ENCODE results near the gene ZDHHC3.

ZDHHC3 gene

DNA sequence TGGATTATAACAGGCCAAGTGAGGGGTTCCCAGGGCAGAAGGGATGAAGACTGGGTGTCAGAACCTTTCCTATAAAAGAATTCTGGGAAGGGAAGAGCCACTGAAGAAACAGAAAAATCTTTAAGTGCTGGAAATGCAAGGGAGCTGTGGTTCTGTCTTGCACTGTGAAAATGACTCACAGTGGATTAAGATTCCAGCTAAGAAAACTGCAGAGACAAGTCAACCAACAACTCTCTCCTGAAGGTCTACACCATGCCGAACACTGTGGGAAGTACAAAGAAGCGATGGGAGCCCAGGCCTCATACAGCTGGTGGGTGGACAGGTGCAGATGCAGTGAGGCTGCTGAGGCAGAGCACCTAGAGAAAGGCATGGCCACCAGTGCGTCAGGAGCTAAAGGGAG lies 27.7 kb downstream of the ZDHHC3 start:
- Histone ChIP-seq H3K36me3 (ENCODE audit: control insufficient read depth, low read length) (peaks cover 8% of the 10 kb centered on the region; the same call in 1 of the 2 replicates), H3K9me2 (replicated peaks; ENCODE audit: control insufficient read depth, low read length) (no peaks in the 10 kb centered on the region), H3K27ac (ENCODE audit: low read depth, low read length) (no peak overlapping the region), H3K4me2 (ENCODE audit: low read length) (no peak overlapping the region), H3K4me3 (ENCODE audit: low read length) (no peak overlapping the region), H3K27me3 (ENCODE audit: control insufficient read depth, low read length) (no peaks in the 10 kb centered on the region), H3K79me2 (ENCODE audit: control insufficient read depth, low read length) (peaks cover 14% of the 10 kb centered on the region), H3K9me3 (ENCODE audit: control insufficient read depth, insufficient read depth, low read length) (no peaks in the 10 kb centered on the region), H4K20me1 (ENCODE audit: control insufficient read depth, insufficient read depth, low read depth, low read length) (no peaks in the 10 kb centered on the region), H3K4me1 (ENCODE audit: control insufficient read depth, low read length) (peaks cover 14% of the 10 kb centered on the region), H3F3A (ENCODE audit: control insufficient read depth, insufficient read depth) (no peaks in the 10 kb centered on the region)
- TF ChIP-seq EZH2phosphoT487 (IDR thresholded peaks at IDR 0.05; ENCODE audit: borderline replicate concordance, low read length): no peak

DNA sequence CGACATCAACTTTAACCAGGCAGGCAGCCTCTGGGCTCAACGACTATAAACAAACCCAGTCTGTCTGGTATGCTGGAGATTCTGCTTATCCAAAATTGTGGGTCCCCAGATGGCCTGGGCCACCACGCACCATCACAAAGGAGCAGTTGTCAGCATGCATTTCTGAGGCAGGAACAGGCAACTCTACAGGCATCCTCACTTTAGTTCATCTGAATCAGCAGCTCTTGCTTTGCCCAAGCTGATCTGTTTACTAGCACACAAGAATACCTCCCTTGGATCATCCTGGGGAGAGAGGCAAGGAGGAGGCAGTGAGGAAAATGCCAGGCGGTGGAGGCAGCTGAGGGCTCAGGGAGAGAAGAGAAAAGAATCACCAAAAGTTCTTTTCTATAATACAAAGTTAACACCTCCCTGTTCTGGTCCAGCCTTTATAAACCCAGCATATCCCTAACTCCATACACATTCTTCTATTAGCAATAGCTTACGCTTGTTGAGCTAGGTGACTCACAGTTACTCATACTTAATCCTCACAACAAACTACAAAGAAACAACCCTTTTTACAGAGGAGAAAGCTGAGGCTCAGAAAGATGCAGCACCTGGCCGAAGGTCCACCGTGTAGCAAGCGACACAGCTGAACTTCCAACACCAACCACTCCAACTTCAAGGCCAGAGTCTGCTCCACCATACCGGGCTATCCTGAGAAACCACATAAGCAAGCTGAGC lies 33.6 kb downstream of the ZDHHC3 start:
- Histone ChIP-seq H3K36me3 (ENCODE audit: control insufficient read depth, low read length) (peaks cover 36% of the 10 kb centered on the region), H3K27ac (ENCODE audit: low read depth, low read length) (no peak overlapping the region)
- no peak for TF ChIP-seq EZH2phosphoT487 (IDR thresholded peaks at IDR 0.05; ENCODE audit: borderline replicate concordance, low read length)
- TF ChIP-seq CTCF (IDR thresholded peaks at IDR 0.05; ENCODE audit: low read depth, low read length, poor library complexity, severe bottlenecking): no peak

DNA sequence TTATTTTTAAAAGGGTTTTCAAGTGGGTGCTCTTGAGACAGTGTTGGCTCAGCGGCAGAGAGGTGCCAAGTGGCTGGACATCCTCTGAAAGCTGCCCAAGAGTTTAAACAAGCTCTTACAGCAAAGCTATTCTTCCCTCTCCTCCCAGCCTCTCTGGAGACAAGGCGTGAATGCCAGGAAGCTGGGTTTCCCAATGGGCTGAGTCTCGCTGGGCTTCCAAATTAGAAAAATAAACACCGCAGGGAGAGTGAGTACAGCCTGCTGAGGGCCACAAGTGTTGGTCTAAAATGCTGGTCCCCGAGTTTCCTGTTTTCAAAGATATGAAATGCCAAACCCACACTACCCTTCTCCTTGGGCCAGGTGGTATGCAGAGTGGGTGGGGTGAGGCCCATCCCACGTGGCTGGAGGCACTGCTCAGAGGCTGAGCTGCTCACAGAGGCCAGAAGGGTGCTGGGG lies 36.4 kb downstream of the ZDHHC3 start:
- Histone ChIP-seq H3K4me1 (ENCODE audit: control insufficient read depth, low read length) (no peaks in the 10 kb centered on the region), H3K9me3 (ENCODE audit: control insufficient read depth, insufficient read depth, low read length) (no peaks in the 10 kb centered on the region), H3F3A (ENCODE audit: control insufficient read depth, insufficient read depth) (no peaks in the 10 kb centered on the region), H3K4me2 (ENCODE audit: low read length) (no peak overlapping the region), H3K4me3 (ENCODE audit: low read length) (no peak overlapping the region), H3K36me3 (ENCODE audit: control insufficient read depth, low read length) (peaks cover 37% of the 10 kb centered on the region), H3K79me2 (ENCODE audit: control insufficient read depth, low read length) (no peaks in the 10 kb centered on the region), H3K27me3 (ENCODE audit: control insufficient read depth, low read length) (no peaks in the 10 kb centered on the region), H3K27ac (ENCODE audit: low read depth, low read length) (no peak overlapping the region), H3K9me2 (replicated peaks; ENCODE audit: control insufficient read depth, low read length) (no peaks in the 10 kb centered on the region), H4K20me1 (ENCODE audit: control insufficient read depth, insufficient read depth, low read depth, low read length) (no peaks in the 10 kb centered on the region)
- TF ChIP-seq CTCF (IDR thresholded peaks at IDR 0.05; ENCODE audit: low read depth, low read length, poor library complexity, severe bottlenecking) (no peak), EZH2phosphoT487 (IDR thresholded peaks at IDR 0.05; ENCODE audit: borderline replicate concordance, low read length) (no peak)

More for the DNA sequence above, 33.6 kb downstream of the ZDHHC3 start:
- no peak overlapping the region for H3K4me2 ChIP-seq (ENCODE audit: low read length)
- H3K79me2 ChIP-seq (ENCODE audit: control insufficient read depth, low read length): no peaks in the 10 kb centered on the region
- H3K9me2 ChIP-seq (replicated peaks; ENCODE audit: control insufficient read depth, low read length): no peaks in the 10 kb centered on the region
- H3K27me3 ChIP-seq (ENCODE audit: control insufficient read depth, low read length): no peaks in the 10 kb centered on the region
- no peaks in the 10 kb centered on the region for H3K9me3 ChIP-seq (ENCODE audit: control insufficient read depth, insufficient read depth, low read length)
- no peaks in the 10 kb centered on the region for H4K20me1 ChIP-seq (ENCODE audit: control insufficient read depth, insufficient read depth, low read depth, low read length)
- no peaks in the 10 kb centered on the region for H3K4me1 ChIP-seq (ENCODE audit: control insufficient read depth, low read length)
- H3F3A ChIP-seq (ENCODE audit: control insufficient read depth, insufficient read depth): no peaks in the 10 kb centered on the region
- no peak overlapping the region for H3K4me3 ChIP-seq (ENCODE audit: low read length)

All from DOHH2 (cell line).